Stimulated activated CD8-positive, alpha-beta memory T cell treated with anti-CD3 and anti-CD28 coated beads, Interleukin-4, amount 100 ng/mL, for 48 hours (primary cell): Measurements from ENCODE around the gene FRMD6.

Experiments
- DNase-seq: peaks from one replicate; pipeline ENCODE4 v3.0.0-alpha.2; 2020

Gene FRMD6

GRCh38 chr14:51674294-51675002, 22.7 kb downstream of the FRMD6 start:
- DNase-seq, result no peak

DNA sequence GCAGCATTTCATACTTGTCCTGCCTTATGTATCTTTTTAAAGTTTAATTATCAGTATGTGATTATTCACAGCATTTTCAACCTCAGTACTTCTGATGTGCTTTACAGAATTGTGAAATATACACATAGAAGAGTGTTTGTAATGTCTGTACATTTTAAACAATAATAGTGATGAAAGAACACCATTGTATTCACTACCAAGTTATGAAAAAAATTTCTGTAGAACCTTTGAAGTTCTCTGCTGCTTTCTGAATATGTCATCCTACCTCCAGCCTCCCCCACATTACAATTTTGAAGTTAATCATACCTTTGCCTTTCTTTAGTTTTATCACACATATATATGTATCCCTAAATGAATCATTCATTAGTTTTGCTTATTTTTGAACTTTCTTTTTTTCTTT, 24.8 kb downstream of the FRMD6 start:
- no peak for DNase-seq

GRCh38 chr14:51677266-51677665, 25.6 kb downstream of the FRMD6 start:
- no peak for DNase-seq

DNA sequence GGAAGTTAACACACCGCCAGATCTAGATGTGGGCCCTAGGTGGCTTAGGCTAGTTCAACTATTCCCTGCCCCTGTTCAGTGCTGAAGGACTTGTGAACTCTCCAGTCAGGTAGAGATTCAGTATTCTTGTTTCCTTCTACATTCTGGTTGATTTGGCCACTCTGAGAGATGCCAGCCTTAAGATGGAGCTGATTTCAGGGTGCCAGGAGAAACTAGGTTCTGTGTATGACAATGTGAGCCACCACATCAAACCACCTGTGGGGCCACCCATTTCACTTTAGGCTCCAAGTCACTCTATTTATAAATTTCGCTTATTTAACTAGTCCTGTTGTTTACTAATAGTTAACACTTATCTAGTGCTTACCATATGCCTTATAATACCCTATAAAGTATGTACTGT, 26.0 kb downstream of the FRMD6 start:
- no peak for DNase-seq

DNA sequence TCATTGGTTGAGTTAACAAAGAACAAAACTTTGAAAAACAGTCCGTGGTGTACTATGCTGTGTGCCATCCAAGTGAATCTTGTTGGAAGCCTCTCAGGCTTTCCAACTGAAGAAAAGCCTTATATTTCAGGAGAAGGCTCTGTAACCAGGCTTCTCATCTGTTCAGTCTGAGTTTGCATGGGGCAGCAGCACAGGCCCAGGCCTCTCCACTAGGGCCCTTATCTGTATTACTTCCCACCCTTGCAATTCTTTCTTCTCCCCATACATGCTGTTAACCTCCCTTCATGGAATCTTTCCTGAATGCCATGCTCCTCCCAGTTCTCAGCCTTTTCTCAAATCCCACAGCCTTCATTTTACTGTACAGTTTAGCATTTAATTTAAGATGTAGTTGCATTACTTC, 28.3 kb downstream of the FRMD6 start:
- no peak for DNase-seq

- no peak for DNase-seq
Observed at GRCh38 chr14:51681411-51681810, 29.7 kb downstream of the FRMD6 start.

GRCh38 chr14:51682411-51682810, 30.7 kb downstream of the FRMD6 start:
- no peak for DNase-seq

- DNase-seq, result no peak
Observed at GRCh38 chr14:51684760-51685159, 33.0 kb downstream of the FRMD6 start.

DNA sequence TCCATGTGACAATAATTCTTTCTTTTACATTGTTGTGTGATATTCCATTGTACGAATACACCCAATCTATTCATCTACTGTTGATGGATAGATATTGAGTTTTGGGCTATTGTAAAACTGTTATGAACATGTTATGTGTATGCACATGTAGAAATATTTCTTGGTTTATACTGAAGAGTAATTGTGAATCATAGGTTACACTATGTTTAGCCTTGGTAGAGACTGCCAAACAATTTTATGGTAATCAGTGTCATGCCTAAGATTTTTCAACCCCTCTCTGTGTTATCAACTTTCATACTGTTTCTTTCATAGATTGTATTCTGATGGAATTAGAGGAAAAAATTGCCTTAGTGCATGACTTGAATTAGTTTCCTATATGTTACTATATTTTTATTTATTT, 39.5 kb downstream of the FRMD6 start:
- no peak for DNase-seq

DNA sequence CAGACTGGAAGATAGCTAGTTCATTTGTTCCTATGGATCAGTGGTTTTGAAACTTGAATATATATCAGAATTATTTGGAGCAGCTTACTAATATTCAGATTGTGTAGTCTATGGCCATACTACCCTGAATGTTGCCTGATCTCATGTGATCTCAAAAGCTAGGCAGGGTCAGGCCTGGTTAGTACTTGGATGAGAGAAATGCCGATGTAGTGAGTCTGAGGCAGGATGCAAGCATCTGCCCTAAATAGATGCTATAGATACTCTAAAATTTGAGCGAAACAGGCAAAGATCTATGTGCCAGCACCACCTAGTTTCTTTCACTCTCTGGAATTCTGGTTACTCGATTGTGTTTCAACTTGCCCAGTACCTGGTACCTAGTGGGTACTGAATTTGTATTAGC, 40.9 kb downstream of the FRMD6 start:
- DNase-seq, result no peak

GRCh38 chr14:51697848-51698247, 46.1 kb downstream of the FRMD6 start:
- DNase-seq, result no peak

- DNase-seq, result no peak
Observed at GRCh38 chr14:51701951-51702350, 50.2 kb downstream of the FRMD6 start.

DNA sequence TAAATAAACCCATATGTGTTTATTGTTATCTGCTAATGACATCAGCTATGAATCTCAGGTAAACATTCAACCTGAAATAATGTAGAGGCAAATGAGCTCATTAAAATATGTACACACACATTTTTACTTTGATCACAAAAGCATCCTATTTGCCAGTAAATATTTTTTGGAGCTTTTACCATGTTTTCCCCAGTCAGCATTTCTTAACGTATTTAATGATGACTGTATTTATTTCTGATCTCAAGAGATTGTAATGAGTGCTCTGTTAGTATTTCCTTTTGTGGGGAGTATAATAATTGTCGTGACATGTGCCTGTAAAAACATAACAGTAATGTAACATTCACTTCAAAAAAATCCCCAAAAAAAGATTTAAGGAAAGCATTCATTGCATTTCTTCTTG, 52.1 kb downstream of the FRMD6 start:
- DNase-seq, result no peak

- no peak for DNase-seq
Observed at GRCh38 chr14:51704545-51704944, 52.8 kb downstream of the FRMD6 start.

DNA sequence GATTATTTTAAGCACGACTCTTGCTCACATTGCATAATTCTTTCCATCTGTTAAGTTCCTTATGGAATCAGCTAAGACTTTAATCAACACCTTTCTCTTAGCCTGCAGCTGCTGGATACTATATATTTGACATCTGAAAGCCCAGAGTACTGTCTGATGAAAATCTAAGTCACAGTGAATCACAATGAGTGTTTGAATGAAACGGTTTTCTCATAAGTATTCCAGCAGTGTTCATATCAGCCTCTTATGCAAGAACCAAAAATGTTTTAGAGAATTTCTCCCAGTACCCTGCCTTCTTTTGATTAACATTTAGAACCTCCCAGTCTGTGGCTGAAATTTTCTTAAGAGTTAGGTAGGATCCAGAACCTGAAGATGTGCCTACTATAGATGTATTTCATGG, 55.6 kb downstream of the FRMD6 start:
- no peak for DNase-seq

GRCh38 chr14:51711505-51711904, 59.8 kb downstream of the FRMD6 start:
- no peak for DNase-seq

- DNase-seq, result no peak
Observed at GRCh38 chr14:51715250-51715649, 63.5 kb downstream of the FRMD6 start.

GRCh38 chr14:51715742-51716141, 64.0 kb downstream of the FRMD6 start:
- no peak for DNase-seq

DNA sequence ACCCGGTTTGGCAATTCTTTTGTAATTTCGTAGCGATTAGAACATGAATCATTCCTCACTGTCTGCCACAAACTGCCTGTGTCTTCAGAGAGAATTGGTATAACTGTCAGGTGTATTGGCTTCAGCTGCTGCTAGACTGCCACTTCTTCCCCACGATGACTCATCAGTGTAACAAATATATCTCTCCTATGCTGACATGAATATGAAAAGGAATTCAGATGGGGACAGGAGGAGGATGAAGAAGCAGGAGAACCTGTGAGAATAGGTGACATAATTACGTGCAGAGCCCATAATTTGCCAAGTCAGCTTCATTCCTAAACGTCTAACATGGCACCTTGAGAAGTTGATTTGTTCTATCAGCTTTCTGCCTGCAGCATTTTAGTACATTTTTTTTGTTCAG, 64.9 kb downstream of the FRMD6 start:
- DNase-seq, result no peak

GRCh38 chr14:51717766-51718165, 66.1 kb downstream of the FRMD6 start:
- DNase-seq, result no peak

GRCh38 chr14:51719955-51720354, 68.2 kb downstream of the FRMD6 start:
- no peak for DNase-seq

- DNase-seq, result no peak
Observed at GRCh38 chr14:51723990-51724389, 72.3 kb downstream of the FRMD6 start.

DNA sequence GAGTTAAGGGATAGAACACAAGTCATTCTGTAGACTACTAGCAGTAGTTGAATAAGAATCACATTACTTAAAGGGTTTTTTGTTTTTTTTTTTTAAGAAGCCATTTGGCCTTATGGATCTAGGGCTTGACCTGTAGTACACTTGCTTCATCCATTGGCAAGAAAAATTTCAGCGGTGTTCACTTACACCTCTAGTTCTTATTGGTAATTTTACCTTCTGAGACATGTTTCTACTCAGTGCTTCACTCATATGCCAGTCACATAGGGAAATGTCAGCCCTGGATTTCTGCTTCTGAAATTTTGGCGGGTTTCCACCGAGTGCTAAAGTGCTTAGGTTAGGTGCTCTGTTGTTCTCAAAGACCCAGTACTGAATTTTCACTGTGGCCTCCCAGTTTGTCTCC, 72.9 kb downstream of the FRMD6 start:
- DNase-seq, result no peak

GRCh38 chr14:51725061-51725460, 73.4 kb downstream of the FRMD6 start:
- DNase-seq, result no peak

GRCh38 chr14:51726166-51726899, 74.6 kb downstream of the FRMD6 start:
- no peak for DNase-seq
